HL-60/S4 treated with phorbol 12-myristate 13-acetate at 8.2 ng/mL for 4 days and 3 days (cell line): ENCODE results near the gene TMEM35B.
"Not testable (repeated sequence)": the region's sequence is repeated elsewhere in the genome, so short reads cannot be mapped to it uniquely, and the experiment has no call there.

Experiments
- in situ Hi-C: fragments of 300-500 bp; cut with MboI; formaldehyde crosslinking; loops from 2 replicates; pipeline ENCODE4 v1.15.0; 2022; ENCODE audit warnings: low sequenced_read_pairs

Gene TMEM35B

GRCh38 chr1:34984793-34985608 lies at the start of gene TMEM35B:
Gene TMEM35B (minus strand): TSS chr1:34985347. CDS start chr1:34985305, 42 bp downstream.
- in situ Hi-C loops = no loop called here

DNA sequence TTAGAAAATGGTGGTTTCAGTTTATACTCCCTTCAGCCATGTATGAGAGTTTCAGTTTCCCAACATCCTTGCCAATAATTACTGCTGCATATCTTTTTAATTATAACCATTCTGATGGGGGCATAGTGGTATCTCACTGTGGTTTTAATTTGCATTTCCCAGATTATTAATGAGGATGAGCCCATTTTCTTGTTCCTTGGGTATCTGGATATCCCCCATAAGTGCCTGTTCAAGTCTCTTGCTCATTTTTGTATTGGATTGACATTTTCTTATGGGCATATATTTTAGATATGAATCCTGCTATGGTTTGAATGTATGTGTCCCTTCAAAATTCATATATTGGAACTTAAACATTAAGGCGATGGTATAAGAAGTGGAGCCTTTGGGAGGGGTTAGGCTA lies 48.2 kb upstream of the TMEM35B start:
- in situ Hi-C loops = no loop called here

DNA sequence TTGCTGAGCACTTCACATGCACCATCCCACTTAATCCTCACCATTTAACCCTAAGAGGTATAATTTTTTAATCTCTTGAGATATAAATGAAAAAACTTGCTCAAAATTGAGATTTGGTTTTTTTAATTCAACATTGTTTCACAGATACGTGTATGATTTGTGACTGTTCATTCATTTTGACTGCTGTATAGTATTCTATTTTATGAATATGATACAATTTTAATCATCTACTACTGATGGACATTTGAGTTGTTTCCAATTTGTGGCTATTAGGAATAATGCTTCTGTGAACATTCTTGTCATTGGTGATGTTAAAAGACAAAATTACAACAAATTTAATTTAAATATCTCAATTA lies 47.2 kb upstream of the TMEM35B start:
- in situ Hi-C loops = no loop called here

- in situ Hi-C loops = no loop called here
Observed at GRCh38 chr1:35030756-35031446, 45.8 kb upstream of the TMEM35B start.

DNA sequence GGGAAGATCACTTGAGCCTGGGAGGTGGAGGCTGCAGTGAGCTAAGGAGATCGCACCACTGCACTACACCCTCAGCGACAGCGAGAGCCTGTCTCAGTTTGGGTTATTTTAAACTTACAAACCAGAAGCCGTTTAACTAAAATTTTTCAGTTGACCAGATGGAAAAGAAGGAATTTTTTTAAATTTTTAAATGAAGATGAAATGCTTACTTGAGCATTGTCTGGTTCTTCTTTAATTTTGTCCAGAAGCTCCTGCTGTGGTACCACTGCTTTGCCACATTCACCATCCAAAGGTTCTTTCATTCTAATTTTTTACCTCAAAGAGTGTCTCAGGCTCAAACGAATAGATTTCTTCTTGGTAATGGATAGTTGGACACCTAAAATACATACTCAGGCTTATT lies 45.2 kb upstream of the TMEM35B start:
- in situ Hi-C loops = no loop called here

DNA sequence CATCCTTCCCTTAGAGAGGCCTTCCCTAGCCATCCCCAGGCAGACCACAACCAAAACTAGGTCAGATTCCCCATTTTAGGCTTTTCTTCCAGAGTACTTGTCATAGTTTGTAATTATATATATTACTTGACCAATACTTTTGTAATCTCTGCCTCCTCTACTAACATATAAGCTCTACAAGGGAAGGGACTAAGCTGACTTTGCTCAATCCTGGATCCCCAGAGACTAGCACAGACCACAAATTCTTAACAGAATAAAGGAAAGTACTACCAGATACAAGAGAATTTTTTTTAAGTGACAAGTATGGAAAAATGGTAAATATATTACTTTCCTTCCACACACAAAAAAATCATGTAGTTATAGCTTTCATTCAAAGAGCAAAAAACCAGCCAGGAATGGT lies 44.6 kb upstream of the TMEM35B start:
- in situ Hi-C loops = no loop called here

DNA sequence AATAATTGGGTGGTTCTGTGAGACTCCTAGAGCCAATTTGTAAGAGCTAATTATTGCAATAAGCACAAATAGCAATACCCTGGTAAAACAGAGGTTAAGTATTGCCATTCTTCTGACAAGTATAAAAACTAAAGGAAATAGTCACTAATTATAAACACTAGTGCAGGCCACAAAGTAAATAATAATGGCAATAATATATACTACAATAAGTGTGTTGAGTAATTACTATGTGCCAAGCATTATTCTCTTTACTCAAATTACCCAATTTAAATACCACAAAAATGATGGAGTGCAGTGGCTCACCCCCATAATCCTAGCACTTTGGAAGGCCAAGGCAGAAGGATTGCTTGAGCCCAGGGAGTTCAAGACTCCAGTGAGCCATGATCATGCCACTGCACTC lies 31.3 kb upstream of the TMEM35B start:
- in situ Hi-C loops = no loop called here

GRCh38 chr1:35014486-35014885 lies 29.3 kb upstream of the TMEM35B start:
- in situ Hi-C loops = no loop called here

DNA sequence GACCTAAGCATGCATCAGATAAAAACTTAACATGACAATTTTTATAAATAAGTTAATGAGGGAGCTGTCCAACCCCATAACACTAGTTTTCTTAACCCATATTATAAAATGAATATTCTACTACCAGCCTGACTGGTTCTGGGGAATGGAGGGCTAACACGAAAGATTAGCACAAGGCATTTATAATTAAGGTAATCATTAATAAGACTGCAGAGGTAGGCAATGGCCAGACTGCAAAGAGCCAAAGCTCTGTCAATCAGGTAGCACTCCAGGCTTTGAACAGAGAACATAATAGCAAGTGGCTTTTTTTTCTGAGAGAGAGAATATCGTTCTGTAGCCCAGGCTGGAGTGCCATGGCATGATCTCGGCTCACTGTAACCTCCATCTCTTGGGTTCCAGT lies 20.6 kb upstream of the TMEM35B start:
- in situ Hi-C loops = no loop called here

- in situ Hi-C loops = no loop called here
Observed at GRCh38 chr1:35001743-35002142, 16.6 kb upstream of the TMEM35B start.

DNA sequence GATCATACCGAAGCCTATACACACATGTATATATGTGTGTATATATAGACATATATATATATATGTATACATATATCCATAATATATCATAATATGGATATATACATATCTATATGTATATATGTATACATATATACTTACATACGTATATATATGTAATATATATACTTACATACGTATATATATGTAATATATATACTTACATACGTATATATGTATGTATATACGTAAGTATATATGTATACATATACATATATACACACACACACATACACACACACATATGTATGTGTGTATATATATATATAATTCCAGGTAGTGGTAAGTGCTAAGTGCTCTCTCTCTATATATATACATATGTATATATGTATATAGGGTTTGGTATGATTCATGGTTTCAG lies 9.7 kb upstream of the TMEM35B start:
- in situ Hi-C loops = no loop called here

DNA sequence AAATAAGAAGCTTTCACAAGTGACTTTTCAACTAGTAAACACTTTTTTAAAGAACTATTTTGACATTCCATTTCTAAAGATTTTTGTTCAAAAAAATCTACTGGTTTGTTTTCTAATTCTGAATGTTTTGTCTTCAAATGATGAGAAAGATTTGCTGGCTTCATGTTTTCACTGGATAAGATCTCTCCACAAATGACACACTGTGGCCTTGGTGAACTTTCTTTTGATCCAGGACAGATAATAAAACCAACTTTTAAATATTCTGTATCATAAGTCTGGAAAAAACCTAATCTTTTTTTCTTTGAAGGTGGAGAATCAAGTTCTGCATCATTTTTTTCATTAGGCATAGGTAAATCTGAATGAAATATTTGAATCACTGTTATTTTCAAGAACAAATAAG lies 3.4 kb upstream of the TMEM35B start:
- in situ Hi-C loops = no loop called here

GRCh38 chr1:34988147-34988546 lies 3.0 kb upstream of the TMEM35B start:
- in situ Hi-C loops = no loop called here

DNA sequence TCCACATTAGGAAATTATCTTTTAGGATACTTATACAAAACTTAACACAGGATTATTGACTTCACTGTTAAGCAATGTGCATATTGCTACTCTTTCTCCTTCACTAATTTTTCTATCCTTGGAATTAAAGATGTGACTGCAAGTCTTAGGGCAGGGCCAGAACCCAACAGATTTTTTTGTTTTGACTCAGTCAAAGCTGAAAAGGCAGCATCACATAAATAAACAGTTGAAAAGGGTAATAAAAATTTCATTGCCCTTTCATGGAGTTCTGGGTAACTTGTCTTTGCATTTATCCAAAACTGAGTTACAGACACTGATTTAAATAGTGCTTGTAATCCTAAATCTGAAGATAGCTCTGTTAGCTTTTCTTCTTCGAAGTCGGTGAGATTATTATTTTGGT lies 1.9 kb upstream of the TMEM35B start:
- in situ Hi-C loops = no loop called here

DNA sequence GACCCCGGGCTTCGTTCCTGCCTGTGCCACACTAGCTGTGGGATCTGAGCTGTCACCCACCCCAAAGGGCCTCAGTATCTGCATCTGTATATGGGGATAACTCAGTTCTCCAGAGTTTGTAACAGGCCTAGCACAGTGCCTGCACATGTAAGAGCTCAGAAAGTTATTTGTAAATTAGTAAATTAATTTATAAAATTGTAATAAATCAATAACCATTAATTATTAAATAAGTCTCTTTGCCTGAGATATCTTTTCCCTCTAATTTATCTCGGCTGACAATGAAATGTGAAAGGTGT lies 410 bp upstream of the TMEM35B start:
- in situ Hi-C loops = not testable (repeated sequence)

- in situ Hi-C loops = no loop called here
Observed at GRCh38 chr1:34984435-34984792, 733 bp downstream of the TMEM35B start.

DNA sequence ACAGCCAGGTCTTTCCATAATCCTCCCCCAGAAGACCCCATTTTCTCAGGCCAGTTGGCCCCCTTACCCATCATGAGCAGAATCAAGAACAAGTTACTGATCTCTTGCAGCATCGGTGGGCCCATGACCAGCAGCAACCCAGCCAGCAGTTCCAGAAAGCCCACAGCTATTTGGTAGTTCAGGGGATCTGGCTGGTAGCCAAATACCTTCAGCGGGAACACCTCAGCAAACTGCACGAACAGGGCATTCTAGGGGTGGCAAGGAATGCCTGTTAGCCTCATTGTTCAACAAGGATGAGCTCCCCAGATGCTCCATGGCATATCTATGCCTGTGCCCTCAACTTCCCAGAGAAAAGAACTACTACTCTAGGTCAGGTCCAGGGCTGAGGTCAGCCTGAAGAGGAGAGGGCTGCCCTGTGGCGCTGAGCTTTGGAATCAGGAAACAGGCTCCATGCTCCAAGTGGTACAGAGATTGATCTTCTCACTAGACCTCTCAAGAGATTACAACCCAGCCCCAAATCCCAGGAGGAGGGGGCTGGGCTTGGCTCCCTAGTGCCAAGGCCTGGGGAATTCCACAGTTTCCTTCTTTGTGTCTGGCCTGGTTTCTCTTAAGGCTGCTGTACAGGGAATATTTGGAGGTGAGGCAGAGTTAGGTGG lies 1.3 kb downstream of the TMEM35B start:
- in situ Hi-C loops = no loop called here

DNA sequence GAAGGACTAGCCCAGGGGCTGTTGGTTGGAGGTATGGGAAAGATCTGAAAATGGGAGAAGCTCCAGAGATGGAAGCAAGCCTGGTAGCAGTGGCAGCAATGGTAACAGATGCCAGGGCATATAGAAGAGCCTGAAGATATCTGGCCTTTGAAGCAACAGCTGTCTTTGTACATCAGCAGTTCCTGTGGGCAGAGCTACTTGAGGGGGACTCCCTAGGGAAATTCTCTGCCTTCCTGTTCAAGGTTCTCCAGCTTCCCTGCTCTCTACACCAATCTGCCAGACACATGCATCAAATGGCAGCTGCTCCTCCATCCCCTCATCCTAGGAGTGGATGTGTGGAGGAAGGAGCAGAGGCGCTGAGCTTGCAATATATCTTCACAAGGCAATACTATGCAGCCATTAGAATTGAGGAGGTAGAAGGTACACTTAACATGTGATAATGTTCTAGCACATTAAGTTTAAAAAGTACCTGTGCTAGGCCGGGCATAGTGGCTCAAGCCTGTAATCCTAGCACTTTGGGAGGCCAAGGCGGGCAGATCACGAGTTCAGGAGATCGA lies 2.2 kb downstream of the TMEM35B start:
- in situ Hi-C loops = no loop called here

DNA sequence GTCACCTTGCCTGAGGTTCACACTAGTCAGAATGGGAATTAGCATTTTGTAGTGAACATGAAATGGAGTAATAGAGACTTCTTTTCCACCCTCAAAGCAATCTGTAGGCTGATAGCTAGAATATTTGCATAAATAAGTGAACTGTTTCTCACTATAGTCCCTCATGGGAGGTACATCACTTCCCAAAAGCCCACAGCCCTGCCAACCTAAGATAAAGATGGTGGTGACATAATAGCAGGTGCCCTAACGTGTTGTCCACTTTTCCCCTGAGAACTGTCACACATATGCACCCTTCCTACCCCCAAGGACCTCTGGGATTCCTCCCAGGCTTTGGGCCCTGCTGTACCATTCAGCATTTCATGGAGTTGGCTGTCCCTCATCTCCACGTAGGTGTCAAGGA lies 4.4 kb downstream of the TMEM35B start:
- in situ Hi-C loops = no loop called here

- in situ Hi-C loops = no loop called here
Observed at GRCh38 chr1:34978921-34979320, 6.2 kb downstream of the TMEM35B start.

DNA sequence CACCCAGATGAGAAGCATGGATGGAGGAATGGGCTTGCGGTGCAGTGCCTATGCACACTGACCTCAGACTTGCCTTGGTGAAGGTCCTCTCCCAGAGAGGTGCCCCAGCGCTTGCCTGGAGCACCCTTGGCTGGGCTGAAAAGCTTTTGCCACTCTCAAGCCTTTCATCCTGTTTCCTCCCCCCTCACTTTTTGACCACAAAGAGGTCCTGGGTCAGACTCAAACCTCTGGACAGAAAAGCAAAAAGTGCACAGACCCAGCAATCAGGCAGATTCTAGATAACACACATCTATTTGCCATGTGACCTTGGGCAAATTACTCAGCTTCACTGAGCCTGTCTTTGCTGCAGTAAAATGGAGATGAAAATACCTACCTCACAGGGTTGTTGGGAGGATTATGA lies 7.3 kb downstream of the TMEM35B start:
- in situ Hi-C loops = no loop called here

GRCh38 chr1:34977210-34977471 lies 8.0 kb downstream of the TMEM35B start:
- in situ Hi-C loops = no loop called here
